Central memory CD4-positive, alpha-beta T cell (primary cell): Measurements from ENCODE around the gene CDC37.

Experiments
- DNase-seq: peaks from one replicate; pipeline ENCODE4 v3.0.0; 2022

CDC37 gene

DNA sequence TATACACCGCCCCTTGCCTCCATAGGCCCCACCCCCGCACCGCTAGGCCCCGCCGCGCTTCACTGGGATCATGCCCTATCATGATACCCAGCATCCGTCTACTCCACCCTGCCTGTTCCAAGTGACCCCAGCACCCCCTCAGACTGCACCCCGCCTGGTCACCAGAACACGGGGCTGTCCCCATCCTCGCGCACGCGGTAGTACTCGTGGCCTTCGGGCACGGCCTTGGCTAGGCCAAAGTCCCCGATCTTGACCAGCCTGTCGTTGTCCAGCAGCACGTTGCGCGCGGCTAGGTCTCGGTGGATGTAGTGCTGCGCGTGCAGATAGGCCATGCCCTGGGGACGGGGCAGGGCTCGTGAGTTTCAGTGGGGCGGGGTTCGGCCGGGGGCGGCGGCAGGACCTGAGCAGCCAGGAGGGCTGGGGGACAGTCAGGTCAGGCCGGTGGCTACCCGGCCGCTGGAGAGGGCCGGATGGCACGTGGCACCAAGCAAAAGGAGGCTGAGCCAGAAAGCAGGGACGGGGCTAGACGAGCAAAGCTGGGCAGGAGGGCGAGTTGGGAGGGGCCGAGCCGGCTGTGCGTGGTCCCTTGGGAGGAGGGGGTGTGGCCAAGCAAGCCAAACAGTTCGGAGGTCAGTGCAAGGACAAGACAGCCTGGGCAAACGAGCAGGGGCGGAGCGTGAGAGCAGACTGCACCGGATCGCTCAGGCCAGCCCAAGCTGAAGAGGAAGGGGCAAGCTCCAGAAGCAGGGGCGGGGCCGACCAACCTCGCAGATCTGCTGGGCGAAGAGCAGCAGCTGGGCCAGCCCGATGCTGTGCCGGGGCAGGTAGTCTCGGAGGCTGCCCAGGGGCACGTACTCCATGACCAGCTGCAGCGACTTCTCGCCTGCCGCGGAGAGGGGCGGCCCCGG, 50.3 kb downstream of the CDC37 start:
- DNase-seq, result no peak

DNA sequence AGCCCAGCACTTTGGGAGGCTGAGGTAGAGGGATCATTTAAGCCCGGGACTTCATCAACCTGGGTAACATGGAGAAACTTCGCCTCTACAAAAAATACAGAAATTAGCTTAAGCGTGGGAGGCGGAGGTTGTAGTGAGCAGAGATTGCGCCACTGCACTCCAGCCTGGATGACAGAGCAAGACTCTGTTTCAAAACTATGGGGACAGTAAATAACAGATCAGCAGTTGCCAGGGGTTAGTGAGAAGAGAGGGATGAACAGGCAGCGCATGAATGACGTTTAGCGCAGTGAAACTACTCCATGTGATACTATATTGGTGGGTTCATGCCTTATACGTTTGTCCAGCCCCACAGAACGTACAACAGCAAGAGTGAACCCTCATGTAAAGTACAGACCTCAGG, 56.8 kb downstream of the CDC37 start:
- no peak for DNase-seq

DNA sequence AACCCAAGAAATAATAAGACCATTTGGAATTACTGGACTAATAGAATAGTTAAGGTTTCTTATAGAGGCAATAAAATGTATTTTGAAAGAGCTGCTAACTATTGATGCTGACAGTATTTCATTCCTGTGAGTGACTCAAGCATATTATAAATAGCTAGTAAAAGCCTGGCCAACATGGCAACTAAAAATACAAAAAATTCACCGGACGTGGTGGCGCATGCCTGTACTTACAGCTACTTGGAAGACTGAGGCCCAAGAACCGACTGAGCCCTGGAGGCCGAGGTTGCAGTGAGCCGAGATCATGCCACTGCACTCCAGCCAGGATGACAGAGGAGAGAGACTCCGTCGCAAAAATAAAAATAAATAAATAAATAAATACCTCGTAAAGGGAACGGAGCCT, 58.6 kb downstream of the CDC37 start:
- no peak for DNase-seq

DNA sequence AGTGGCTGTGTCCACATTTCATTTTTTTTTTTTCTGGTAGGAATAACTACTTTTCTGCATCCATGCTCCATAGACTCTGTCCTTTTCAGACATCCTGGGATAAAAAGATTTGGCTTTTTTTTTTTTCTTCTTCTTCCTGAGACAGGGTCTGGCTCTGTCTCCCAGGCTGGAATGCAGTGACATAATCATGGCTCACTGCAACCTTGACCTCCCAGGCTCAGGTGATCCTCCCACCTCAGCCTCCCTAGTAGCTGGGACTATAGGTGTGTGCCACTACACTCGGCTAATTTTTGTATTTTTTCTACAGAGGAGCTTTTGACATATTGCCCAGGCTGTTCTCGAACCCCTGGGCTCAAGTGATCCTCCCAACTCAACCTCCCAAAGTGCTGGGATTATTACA, 59.8 kb downstream of the CDC37 start:
- DNase-seq, result no peak
